ENCODE data around the gene PPP1R36.

The PPP1R36 gene

GRCh38 chr14:64536488-64537245 lies 13.1 kb upstream of the PPP1R36 start:
- Histone ChIP-seq H3K9ac (ENCODE audit: insufficient read length) (no peak overlapping the region), H3K9me3 (ENCODE audit: low read depth, low read length) (no peaks in the 10 kb centered on the region), H3K4me3 (no peak overlapping the region), H3K36me3 (ENCODE audit: insufficient read depth, low read length) (no peaks in the 10 kb centered on the region), H3K27ac (no peak overlapping the region)
- TF ChIP-seq FOXP2 (optimal IDR thresholded peaks at IDR 0.05; ENCODE audit: control extremely low read depth, extremely low read length, insufficient read depth) (no peak), POLR2AphosphoS5 (IDR thresholded peaks at IDR 0.05; ENCODE audit: borderline replicate concordance, low read depth, low read length) (no peak), EZH2 (IDR thresholded peaks at IDR 0.05) (no peak)
- no peak for DNase-seq (ENCODE audit: low read depth, low spot score)

DNA sequence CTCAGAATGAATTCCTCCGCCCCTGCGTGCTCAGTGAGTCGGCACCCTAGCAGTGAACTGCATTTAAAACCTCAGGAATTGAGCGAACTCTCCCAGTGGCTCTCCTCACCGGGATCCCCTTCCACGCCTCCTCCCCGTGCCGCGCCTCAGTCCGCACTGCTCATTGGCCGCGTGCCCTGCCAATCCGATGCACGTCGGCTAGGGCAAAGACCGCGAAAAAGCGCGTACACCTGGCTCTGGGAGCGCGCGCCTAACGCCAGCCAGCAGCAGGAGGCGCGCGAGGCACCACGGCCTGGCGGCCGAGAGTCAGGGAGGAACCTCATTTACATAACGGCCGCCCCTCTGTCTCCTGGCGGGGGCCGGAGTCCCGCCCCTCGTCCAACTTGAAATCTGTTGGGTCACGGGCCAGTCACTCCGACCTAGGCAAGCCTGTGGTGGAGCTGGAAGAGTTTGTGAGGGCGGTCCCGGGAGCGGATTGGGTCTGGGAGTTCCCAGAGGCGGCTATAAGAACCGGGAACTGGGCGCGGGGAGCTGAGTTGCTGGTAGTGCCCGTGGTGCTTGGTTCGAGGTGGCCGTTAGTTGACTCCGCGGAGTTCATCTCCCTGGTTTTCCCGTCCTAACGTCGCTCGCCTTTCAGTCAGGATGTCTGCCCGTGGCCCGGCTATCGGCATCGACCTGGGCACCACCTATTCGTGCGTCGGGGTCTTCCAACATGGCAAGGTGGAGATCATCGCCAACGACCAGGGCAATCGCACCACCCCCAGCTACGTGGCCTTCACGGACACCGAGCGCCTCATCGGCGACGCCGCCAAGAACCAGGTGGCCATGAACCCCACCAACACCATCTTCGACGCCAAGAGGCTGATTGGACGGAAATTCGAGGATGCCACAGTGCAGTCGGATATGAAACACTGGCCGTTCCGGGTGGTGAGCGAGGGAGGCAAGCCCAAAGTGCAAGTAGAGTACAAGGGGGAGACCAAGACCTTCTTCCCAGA lies 9.3 kb upstream of the PPP1R36 start, which contains the start of gene HSPA2:
HSPA2 (plus strand) TSS at position 534 of the 995 bp plus-strand sequence; CDS start at position 643, 109 bp downstream.
- no peak for TF ChIP-seq EZH2 (IDR thresholded peaks at IDR 0.05)
- TF ChIP-seq FOXP2 (optimal IDR thresholded peaks at IDR 0.05; ENCODE audit: control extremely low read depth, extremely low read length, insufficient read depth) = no peak
- TF ChIP-seq POLR2AphosphoS5 (IDR thresholded peaks at IDR 0.05; ENCODE audit: borderline replicate concordance, low read depth, low read length) = peak; percentile 44
- no peaks in the 10 kb centered on the region for H3K9me3 ChIP-seq (ENCODE audit: low read depth, low read length)
- no peak for DNase-seq (ENCODE audit: low read depth, low spot score)

GRCh38 chr14:64541261-64541971 lies 8.3 kb upstream of the PPP1R36 start:
- Histone ChIP-seq H3K36me3 (ENCODE audit: insufficient read depth, low read length) (no peaks in the 10 kb centered on the region), H3K4me3 (no peak overlapping the region), H3K27ac (no peak overlapping the region), H3K9ac (ENCODE audit: insufficient read length) (no peak overlapping the region), H3K9me3 (ENCODE audit: low read depth, low read length) (no peaks in the 10 kb centered on the region)
- DNase-seq (ENCODE audit: low read depth, low spot score) = no peak
- TF ChIP-seq FOXP2 (optimal IDR thresholded peaks at IDR 0.05; ENCODE audit: control extremely low read depth, extremely low read length, insufficient read depth) (no peak), POLR2AphosphoS5 (IDR thresholded peaks at IDR 0.05; ENCODE audit: borderline replicate concordance, low read depth, low read length) (no peak), EZH2 (IDR thresholded peaks at IDR 0.05) (no peak)

More for the DNA sequence above, 9.3 kb upstream of the PPP1R36 start, which contains the start of gene HSPA2:
- Histone ChIP-seq H3K4me3 (no peak within 1 kb of the TSS), H3K27ac (no peak within 1 kb of the TSS), H3K9ac (ENCODE audit: insufficient read length) (no peak within 1 kb of the TSS), H3K36me3 (ENCODE audit: insufficient read depth, low read length) (no peaks in the 10 kb centered on the region)

- H3K4me3 ChIP-seq = no peak overlapping the region
- no peak overlapping the region for H3K27ac ChIP-seq
- no peaks in the 10 kb centered on the region for H3K9me3 ChIP-seq (ENCODE audit: low read depth, low read length)
- no peak for TF ChIP-seq FOXP2 (optimal IDR thresholded peaks at IDR 0.05; ENCODE audit: control extremely low read depth, extremely low read length, insufficient read depth)
- TF ChIP-seq POLR2AphosphoS5 (IDR thresholded peaks at IDR 0.05; ENCODE audit: borderline replicate concordance, low read depth, low read length) = no peak
- no peak for TF ChIP-seq EZH2 (IDR thresholded peaks at IDR 0.05)
- H3K36me3 ChIP-seq (ENCODE audit: insufficient read depth, low read length) = no peaks in the 10 kb centered on the region
- H3K9ac ChIP-seq (ENCODE audit: insufficient read length) = no peak overlapping the region
- DNase-seq (ENCODE audit: low read depth, low spot score) = no peak
Observed at GRCh38 chr14:64541972-64542835, 7.6 kb upstream of the PPP1R36 start.

- Histone ChIP-seq H3K36me3 (ENCODE audit: insufficient read depth, low read length) (no peaks in the 10 kb centered on the region), H3K4me3 (no peak overlapping the region), H3K27ac (no peak overlapping the region), H3K9me3 (ENCODE audit: low read depth, low read length) (no peaks in the 10 kb centered on the region), H3K9ac (ENCODE audit: insufficient read length) (no peak overlapping the region)
- TF ChIP-seq EZH2 (IDR thresholded peaks at IDR 0.05) (no peak), FOXP2 (optimal IDR thresholded peaks at IDR 0.05; ENCODE audit: control extremely low read depth, extremely low read length, insufficient read depth) (no peak), POLR2AphosphoS5 (IDR thresholded peaks at IDR 0.05; ENCODE audit: borderline replicate concordance, low read depth, low read length) (no peak)
- no peak for DNase-seq (ENCODE audit: low read depth, low spot score)
Observed at GRCh38 chr14:64542836-64543201, 6.9 kb upstream of the PPP1R36 start.

GRCh38 chr14:64544607-64545312 lies 5.0 kb upstream of the PPP1R36 start:
- H3K9ac ChIP-seq (ENCODE audit: insufficient read length) = no peak overlapping the region
- no peak for DNase-seq (ENCODE audit: low read depth, low spot score)
- H3K9me3 ChIP-seq (ENCODE audit: low read depth, low read length) = no peaks in the 10 kb centered on the region
- no peak overlapping the region for H3K4me3 ChIP-seq
- no peaks in the 10 kb centered on the region for H3K36me3 ChIP-seq (ENCODE audit: insufficient read depth, low read length)
- TF ChIP-seq EZH2 (IDR thresholded peaks at IDR 0.05) (no peak), FOXP2 (optimal IDR thresholded peaks at IDR 0.05; ENCODE audit: control extremely low read depth, extremely low read length, insufficient read depth) (no peak), POLR2AphosphoS5 (IDR thresholded peaks at IDR 0.05; ENCODE audit: borderline replicate concordance, low read depth, low read length) (no peak)
- no peak overlapping the region for H3K27ac ChIP-seq

GRCh38 chr14:64549016-64549415 lies 745 bp upstream of the PPP1R36 start:
- no peak for DNase-seq (ENCODE audit: low read depth, low spot score)
- Histone ChIP-seq H3K27ac (no peak overlapping the region), H3K4me3 (no peak overlapping the region), H3K9ac (ENCODE audit: insufficient read length) (no peak overlapping the region), H3K36me3 (ENCODE audit: insufficient read depth, low read length) (no peaks in the 10 kb centered on the region), H3K9me3 (ENCODE audit: low read depth, low read length) (no peaks in the 10 kb centered on the region)
- TF ChIP-seq EZH2 (IDR thresholded peaks at IDR 0.05) (no peak), FOXP2 (optimal IDR thresholded peaks at IDR 0.05; ENCODE audit: control extremely low read depth, extremely low read length, insufficient read depth) (no peak), POLR2AphosphoS5 (IDR thresholded peaks at IDR 0.05; ENCODE audit: borderline replicate concordance, low read depth, low read length) (no peak)

Measured in SK-N-MC (cell line).